Fibroblast of lung (primary cell): ENCODE data around the gene TLX2. TPM values are rescaled to one million over a fixed set of nuclear protein-coding genes. Genes with fewer than 3 reads are reported as not detected.
A peak's percentile ranks its signal among the peaks of the same experiment; 100 is the strongest.

ENCODE experiments used
- DNase-seq, 2 donors: peaks; one replicate each; pipeline versions ENCODE4 v3.0.0 to v3.0.0-alpha.2; 2010; ENCODE audit warnings: low read depth in 2 of 2
- H2AFZ ChIP-seq: 2 replicates; pipeline ENCODE4 v1.5.1; 2012; ENCODE audit warnings: low read length, control low read depth, inconsistent platforms
- H3K27ac ChIP-seq: 2 replicates; pipeline ENCODE4 v1.5.1; 2011; ENCODE audit warnings: low read length, control low read depth; ENCODE audit not compliant: insufficient read depth
- H3K27me3 ChIP-seq: 2 replicates; pipeline ENCODE4 v1.5.1; 2011; ENCODE audit warnings: mild to moderate bottlenecking, low read length; ENCODE audit not compliant: control insufficient read depth, insufficient read depth
- H3K36me3 ChIP-seq: 2 replicates; pipeline ENCODE4 v1.5.1; 2011; ENCODE audit warnings: low read length; ENCODE audit not compliant: control insufficient read depth, insufficient read depth
- H3K4me1 ChIP-seq: 2 replicates; pipeline ENCODE4 v1.5.1; 2011; ENCODE audit warnings: low read length; ENCODE audit not compliant: control insufficient read depth, insufficient read depth; ENCODE audit errors: extremely low read depth
- H3K4me2 ChIP-seq: 2 replicates; pipeline ENCODE4 v1.5.1; 2011; ENCODE audit warnings: low read length, control low read depth; ENCODE audit not compliant: insufficient read depth; ENCODE audit errors: extremely low read depth
- H3K4me3 ChIP-seq, 4 experiments: fragments of 200-600 bp in 1 of 4; sonication (generic) in 1 of 4; replicated peaks in 1 of 4; 2 replicates each; pipeline ENCODE4 v1.5.1; 2011 to 2016; ENCODE audit warnings: low read length in 4 of 4, low read depth in 3 of 4, mild to moderate bottlenecking in 3 of 4, control low read depth in 2 of 4, inconsistent platforms in 1 of 4, mixed read lengths in 1 of 4; ENCODE audit not compliant: insufficient read depth in 1 of 4; ENCODE audit errors: control extremely low read depth in 1 of 4
- H3K79me2 ChIP-seq: 2 replicates; pipeline ENCODE4 v1.5.1; 2012; ENCODE audit warnings: mild to moderate bottlenecking, low read length, inconsistent platforms; ENCODE audit not compliant: control insufficient read depth, insufficient read depth
- H3K9ac ChIP-seq: 2 replicates; pipeline ENCODE4 v1.5.1; 2011; ENCODE audit warnings: mild to moderate bottlenecking, low read length, control low read depth; ENCODE audit not compliant: insufficient read depth
- H3K9me3 ChIP-seq: 2 replicates; pipeline ENCODE4 v1.5.1; 2012; ENCODE audit warnings: low read depth, low read length; ENCODE audit not compliant: control insufficient read depth, insufficient read depth
- H4K20me1 ChIP-seq: 2 replicates; pipeline ENCODE4 v1.5.1; 2011; ENCODE audit warnings: low read length; ENCODE audit not compliant: control insufficient read depth, insufficient read depth; ENCODE audit errors: extremely low read depth
- EZH2 ChIP-seq: IDR thresholded peaks from 2 replicates; pipeline ENCODE4 v1.5.1; 2012; ENCODE audit warnings: low read length, control low read depth, mild to moderate bottlenecking; ENCODE audit errors: missing control alignments
- polyA plus RNA-seq, 2 donors: library from polyadenylated mRNA; depleted of rRNA in 1 of 2; stranded (reverse) in 1 of 2; unstranded in 1 of 2; fragments of >200 nt; gene quantifications; 2 replicates each; pipeline ENCODE4 v1.2.1, GENCODE V29; 2011 to 2012; ENCODE audit warnings: missing spikeins in 1 of 2
- total RNA-seq: library from RNA; depleted of rRNA; stranded (reverse); fragments of >200 nt; gene quantifications from 2 replicates; pipeline ENCODE4 v1.2.1, GENCODE V29; 2014
- TF ChIP-seq, protein P1 (sequence below), 2 donors: IDR thresholded peaks in 1 of 2; conservative IDR thresholded peaks in 1 of 2; 1 replicate in 1 of 2; 2 replicates in 1 of 2; pipeline ENCODE4 v1.5.1; 2011 to 2012; ENCODE audit warnings: low read length in 2 of 2, control low read depth in 1 of 2, inconsistent platforms in 1 of 2, low read depth in 1 of 2, mild to moderate bottlenecking in 1 of 2

Gene TLX2
- total and polyA plus RNA-seq, 2 donors (not counting 1 experiment from before 2014, with no cell fraction given) = under 0.01 TPM; not detected in 1

DNA sequence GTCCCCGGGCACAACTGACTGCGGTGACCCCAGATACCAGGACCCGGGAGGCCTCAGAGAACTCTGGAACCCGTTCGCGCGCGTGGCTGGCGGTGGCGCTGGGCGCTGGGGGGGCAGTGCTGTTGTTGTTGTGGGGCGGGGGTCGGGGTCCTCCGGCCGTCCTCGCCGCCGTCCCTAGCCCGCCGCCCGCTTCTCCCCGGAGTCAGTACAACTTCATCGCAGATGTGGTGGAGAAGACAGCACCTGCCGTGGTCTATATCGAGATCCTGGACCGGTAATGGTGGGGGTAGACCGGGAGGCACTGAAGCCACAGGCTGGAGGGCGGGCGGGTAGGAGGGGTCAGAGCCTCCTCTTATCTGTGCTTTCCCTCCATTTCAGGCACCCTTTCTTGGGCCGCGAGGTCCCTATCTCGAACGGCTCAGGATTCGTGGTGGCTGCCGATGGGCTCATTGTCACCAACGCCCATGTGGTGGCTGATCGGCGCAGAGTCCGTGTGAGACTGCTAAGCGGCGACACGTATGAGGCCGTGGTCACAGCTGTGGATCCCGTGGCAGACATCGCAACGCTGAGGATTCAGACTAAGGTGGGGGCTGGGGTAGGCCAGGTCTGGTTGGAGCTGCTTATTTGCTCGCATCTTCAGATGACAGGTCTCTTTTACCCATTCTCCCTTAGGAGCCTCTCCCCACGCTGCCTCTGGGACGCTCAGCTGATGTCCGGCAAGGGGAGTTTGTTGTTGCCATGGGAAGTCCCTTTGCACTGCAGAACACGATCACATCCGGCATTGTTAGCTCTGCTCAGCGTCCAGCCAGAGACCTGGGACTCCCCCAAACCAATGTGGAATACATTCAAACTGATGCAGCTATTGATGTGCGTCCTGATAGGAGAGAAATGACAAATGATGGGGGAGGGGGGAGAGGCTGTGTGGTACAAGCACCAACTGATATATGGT, 16.3 kb downstream of the TLX2 start:
- DNase-seq = peak in 1 of 2 donors; percentile 41
- H3K27ac ChIP-seq = peak overlapping the region; percentile 63
- TF ChIP-seq EZH2 = no peak
- TF ChIP-seq, protein P1, sequence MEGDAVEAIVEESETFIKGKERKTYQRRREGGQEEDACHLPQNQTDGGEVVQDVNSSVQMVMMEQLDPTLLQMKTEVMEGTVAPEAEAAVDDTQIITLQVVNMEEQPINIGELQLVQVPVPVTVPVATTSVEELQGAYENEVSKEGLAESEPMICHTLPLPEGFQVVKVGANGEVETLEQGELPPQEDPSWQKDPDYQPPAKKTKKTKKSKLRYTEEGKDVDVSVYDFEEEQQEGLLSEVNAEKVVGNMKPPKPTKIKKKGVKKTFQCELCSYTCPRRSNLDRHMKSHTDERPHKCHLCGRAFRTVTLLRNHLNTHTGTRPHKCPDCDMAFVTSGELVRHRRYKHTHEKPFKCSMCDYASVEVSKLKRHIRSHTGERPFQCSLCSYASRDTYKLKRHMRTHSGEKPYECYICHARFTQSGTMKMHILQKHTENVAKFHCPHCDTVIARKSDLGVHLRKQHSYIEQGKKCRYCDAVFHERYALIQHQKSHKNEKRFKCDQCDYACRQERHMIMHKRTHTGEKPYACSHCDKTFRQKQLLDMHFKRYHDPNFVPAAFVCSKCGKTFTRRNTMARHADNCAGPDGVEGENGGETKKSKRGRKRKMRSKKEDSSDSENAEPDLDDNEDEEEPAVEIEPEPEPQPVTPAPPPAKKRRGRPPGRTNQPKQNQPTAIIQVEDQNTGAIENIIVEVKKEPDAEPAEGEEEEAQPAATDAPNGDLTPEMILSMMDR (conservative IDR thresholded peaks at IDR 0.05 in 1 of 2, IDR thresholded peaks at IDR 0.05 in 1 of 2; ENCODE audit: low read depth in 1 of 2, low read length in 2 of 2) = no peak
- H2AFZ ChIP-seq = peak overlapping the region; percentile 68
- H3K27me3 ChIP-seq = no peaks in the 10 kb centered on the region
- peaks cover 7% of the 10 kb centered on the region for H3K4me1 ChIP-seq
- H3K79me2 ChIP-seq = peaks cover 25% of the 10 kb centered on the region
- H4K20me1 ChIP-seq = no peaks in the 10 kb centered on the region
- H3K4me3 ChIP-seq = peak overlapping the region; percentile 72 to 97 (median 78)
- no peaks in the 10 kb centered on the region for H3K9me3 ChIP-seq
- peak overlapping the region; percentile 72 for H3K9ac ChIP-seq
- H3K36me3 ChIP-seq = peaks cover 23% of the 10 kb centered on the region
- peak overlapping the region; percentile 95 for H3K4me2 ChIP-seq

DNA sequence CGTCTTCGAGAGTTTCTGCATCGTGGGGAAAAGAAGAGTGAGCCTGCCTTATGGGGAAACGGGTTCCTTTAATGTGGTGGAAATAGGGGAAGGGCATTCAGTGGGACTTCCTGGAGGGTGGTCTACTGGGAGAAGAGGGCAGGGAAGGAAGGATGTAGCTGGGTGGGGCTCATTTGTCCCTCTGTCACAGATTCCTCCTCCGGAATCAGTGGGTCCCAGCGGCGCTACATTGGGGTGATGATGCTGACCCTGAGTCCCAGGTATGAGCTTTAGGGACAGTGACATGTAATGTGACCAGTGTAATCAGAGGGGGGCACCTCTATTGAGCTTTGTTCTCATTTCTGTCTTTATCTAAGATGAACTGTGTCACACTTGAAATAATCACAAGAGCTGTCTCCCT, 17.4 kb downstream of the TLX2 start:
- Histone ChIP-seq H3K9ac (no peak overlapping the region), H3K79me2 (peaks cover 25% of the 10 kb centered on the region), H3K9me3 (no peaks in the 10 kb centered on the region), H4K20me1 (no peaks in the 10 kb centered on the region), H3K27me3 (no peaks in the 10 kb centered on the region), H3K36me3 (peaks cover 19% of the 10 kb centered on the region), H3K4me2 (no peak overlapping the region), H3K4me1 (peaks cover 7% of the 10 kb centered on the region), H3K27ac (no peak overlapping the region), H3K4me3 (peak overlapping the region in 1 of 4 experiments; percentile 97), H2AFZ (no peak overlapping the region)
- TF ChIP-seq, protein P1 (conservative IDR thresholded peaks at IDR 0.05 in 1 of 2, IDR thresholded peaks at IDR 0.05 in 1 of 2; ENCODE audit: low read depth in 1 of 2, low read length in 2 of 2) = no peak
- TF ChIP-seq EZH2 = no peak
- DNase-seq = no peak

DNA sequence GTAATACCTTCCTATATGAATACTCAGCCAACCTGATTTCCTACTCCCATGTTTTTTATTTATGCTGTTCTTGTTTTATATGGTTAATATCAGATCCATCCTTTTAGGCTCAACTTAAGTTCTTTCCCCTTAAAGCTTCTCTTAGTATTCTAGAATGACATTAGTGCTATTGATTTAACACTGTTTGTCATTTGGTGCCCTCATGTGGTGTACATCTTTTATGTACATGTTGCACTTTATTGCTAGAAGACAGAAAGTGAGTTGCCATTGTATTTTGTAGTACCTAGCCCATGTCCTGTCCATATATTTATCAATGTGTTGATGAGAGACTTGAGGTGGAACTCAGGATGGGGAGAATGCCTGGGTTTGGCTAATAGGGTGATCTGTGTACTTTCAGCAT, 18.0 kb downstream of the TLX2 start:
- H3K79me2 ChIP-seq = peaks cover 23% of the 10 kb centered on the region
- H3K27me3 ChIP-seq = no peaks in the 10 kb centered on the region
- no peak overlapping the region for H3K4me2 ChIP-seq
- no peak overlapping the region for H3K4me3 ChIP-seq
- H3K9me3 ChIP-seq = no peaks in the 10 kb centered on the region
- peak in 1 of 2 donors; percentile 76 for DNase-seq
- H3K9ac ChIP-seq = no peak overlapping the region
- TF ChIP-seq EZH2 = no peak
- TF ChIP-seq, protein P1 (conservative IDR thresholded peaks at IDR 0.05 in 1 of 2, IDR thresholded peaks at IDR 0.05 in 1 of 2; ENCODE audit: low read depth in 1 of 2, low read length in 2 of 2) = peak in 1 of 2 donors; percentile 30
- no peak overlapping the region for H2AFZ ChIP-seq
- peaks cover 14% of the 10 kb centered on the region for H3K36me3 ChIP-seq
- no peak overlapping the region for H3K27ac ChIP-seq
- peaks cover 7% of the 10 kb centered on the region for H3K4me1 ChIP-seq
- no peaks in the 10 kb centered on the region for H4K20me1 ChIP-seq
